GM23338 (cell line): ENCODE measurements around the gene RASGRF2. TPM values are rescaled to one million over a fixed set of nuclear protein-coding genes. Genes with fewer than 3 reads are reported as not detected.

ENCODE experiments used
- ATAC-seq: fragments of 200-7000 bp; cut with Tn5 transposase; 3 replicates; pipeline ENCODE4 v1.9.1; 2020
- DNase-seq: peaks from one replicate; pipeline ENCODE4 v3.0.0-alpha.2; 2015; ENCODE audit warnings: low spot score
- H2AFZ ChIP-seq: fragments of 200-600 bp; sonication (generic); 2 replicates; pipeline ENCODE4 v1.8.0; 2016; ENCODE audit warnings: antibody characterized with exemption, mild to moderate bottlenecking, moderate library complexity
- H3F3A ChIP-seq: fragments of 200-600 bp; sonication (generic); replicated peaks from 2 replicates; pipeline ENCODE4 v1.8.0; 2017; ENCODE audit warnings: antibody characterized with exemption, mixed run types, low read depth
- H3K27ac ChIP-seq: fragments of 200-600 bp; sonication (generic); 2 replicates; pipeline ENCODE4 v1.6.1; 2016; ENCODE audit warnings: low read depth
- H3K27me3 ChIP-seq: fragments of 200-600 bp; sonication (generic); 2 replicates; pipeline ENCODE4 v1.8.0; 2016; ENCODE audit warnings: mild to moderate bottlenecking, mixed run types, moderate library complexity; ENCODE audit not compliant: insufficient read depth
- H3K36me3 ChIP-seq: fragments of 200-600 bp; sonication (generic); 2 replicates; pipeline ENCODE4 v1.8.0; 2016; ENCODE audit warnings: mild to moderate bottlenecking; ENCODE audit not compliant: insufficient read depth
- H3K4me1 ChIP-seq: fragments of 200-600 bp; sonication (generic); 2 replicates; pipeline ENCODE4 v1.8.0; 2016; ENCODE audit warnings: mild to moderate bottlenecking, moderate library complexity; ENCODE audit not compliant: insufficient read depth
- H3K4me2 ChIP-seq: fragments of 200-600 bp; sonication (generic); 2 replicates; pipeline ENCODE4 v1.7.1; 2017; ENCODE audit warnings: mixed run types
- H3K4me3 ChIP-seq: fragments of 200-600 bp; sonication (generic); 2 replicates; pipeline ENCODE4 v1.6.1; 2016; ENCODE audit warnings: mixed run types
- H3K79me2 ChIP-seq: fragments of 200-600 bp; sonication (generic); replicated peaks from 2 replicates; pipeline ENCODE4 v1.8.0; 2017; ENCODE audit warnings: mild to moderate bottlenecking; ENCODE audit not compliant: insufficient read depth
- H3K9me2 ChIP-seq: fragments of 200-600 bp; sonication (generic); 2 replicates; pipeline ENCODE4 v1.8.0; 2017; ENCODE audit not compliant: insufficient read depth
- H4K20me1 ChIP-seq: fragments of 200-600 bp; sonication (generic); replicated peaks from 2 replicates; pipeline ENCODE4 v1.8.0; 2017; ENCODE audit warnings: mild to moderate bottlenecking; ENCODE audit not compliant: insufficient read depth
- H3K27ac Mint-ChIP-seq: 2 replicates; pipeline ENCODE4 v1.8.0; 2020; ENCODE audit warnings: inconsistent platforms, mild to moderate bottlenecking, moderate library complexity, mixed read lengths
- H3K27me3 Mint-ChIP-seq: 3 replicates; pipeline ENCODE4 v1.8.0; 2022; ENCODE audit warnings: low read depth, mild to moderate bottlenecking, moderate library complexity, mixed read lengths, inconsistent platforms; ENCODE audit not compliant: insufficient read depth, poor library complexity
- H3K36me3 Mint-ChIP-seq: 3 replicates; pipeline ENCODE4 v1.8.0; 2021; ENCODE audit warnings: low read depth, mild to moderate bottlenecking, inconsistent platforms, moderate library complexity, mixed read lengths
- H3K4me1 Mint-ChIP-seq: 3 replicates; pipeline ENCODE4 v1.8.0; 2020; ENCODE audit warnings: mild to moderate bottlenecking, inconsistent platforms, mixed read lengths
- H3K4me3 Mint-ChIP-seq: 3 replicates; pipeline ENCODE4 v1.8.0; 2021; ENCODE audit warnings: moderate library complexity, mild to moderate bottlenecking, inconsistent platforms, mixed read lengths
- H3K9me3 Mint-ChIP-seq: 3 replicates; pipeline ENCODE4 v1.8.0; 2020; ENCODE audit warnings: moderate library complexity, mild to moderate bottlenecking, inconsistent platforms, mixed read lengths
- ETS1 ChIP-seq: IDR thresholded peaks from 2 replicates; pipeline ENCODE4 v1.6.1; 2016; ENCODE audit warnings: antibody characterized with exemption
- JUNB ChIP-seq: IDR thresholded peaks from one replicate; pipeline ENCODE4 v1.6.1; 2016; ENCODE audit warnings: antibody characterized with exemption; ENCODE audit not compliant: unreplicated experiment
- POLR2AphosphoS5 ChIP-seq: IDR thresholded peaks from 2 replicates; pipeline ENCODE4 v1.6.1; 2016; ENCODE audit warnings: antibody characterized with exemption, low read depth
- REST ChIP-seq: IDR thresholded peaks from one replicate; pipeline ENCODE4 v1.6.1; 2018; ENCODE audit warnings: antibody characterized with exemption; ENCODE audit not compliant: unreplicated experiment
- ZNF331 ChIP-seq: fragments of 250-450 bp; sonication (Bioruptor Pico); IDR thresholded peaks from 2 replicates; pipeline ENCODE4 v1.5.0; 2020; ENCODE audit warnings: low read depth, mild to moderate bottlenecking, moderate library complexity
- ZNF462 ChIP-seq: fragments of 250-450 bp; sonication (Bioruptor Pico); IDR thresholded peaks from 2 replicates; pipeline ENCODE4 v1.5.0; 2020; ENCODE audit warnings: mild to moderate bottlenecking, moderate library complexity
- polyA plus RNA-seq: library from polyadenylated mRNA; unstranded; fragments of >200 nt; fragmentation: Nextera tagmentation; extraction: Ambion mirVana; gene quantifications from 2 replicates; pipeline ENCODE4 v1.2.1, GENCODE V29; 2016
- total RNA-seq: library from RNA; depleted of rRNA; stranded (reverse); fragments of >200 nt; shearing (Covaris generic); gene quantifications from 2 replicates; pipeline ENCODE4 v1.2.3, GENCODE V29; 2014

Gene RASGRF2
- total and polyA plus RNA-seq, 2 experiments from 2014 or later, result 5.0 to 19.2 TPM

- H3K9me3 Mint-ChIP-seq, result no peaks in the 10 kb centered on the region
- no peak overlapping the region for H3K4me3 Mint-ChIP-seq
- no peaks in the 10 kb centered on the region for H3K36me3 Mint-ChIP-seq
- Histone ChIP-seq H3K4me3 (no peak overlapping the region), H3K27ac (no peak overlapping the region), H3K36me3 (no peaks in the 10 kb centered on the region), H3K27me3 (no peaks in the 10 kb centered on the region), H3K79me2 (peaks cover 71% of the 10 kb centered on the region), H3K4me2 (no peak overlapping the region), H3K9me2 (peaks cover 12% of the 10 kb centered on the region), H2AFZ (no peak overlapping the region), H3F3A (no peaks in the 10 kb centered on the region), H3K4me1 (peaks cover 16% of the 10 kb centered on the region), H4K20me1 (no peaks in the 10 kb centered on the region)
- no peak for ATAC-seq
- H3K27ac Mint-ChIP-seq, result no peak overlapping the region
- DNase-seq, result no peak
- H3K27me3 Mint-ChIP-seq, result peaks cover 5% of the 10 kb centered on the region
- peaks cover 12% of the 10 kb centered on the region for H3K4me1 Mint-ChIP-seq
- TF ChIP-seq REST (no peak), ETS1 (no peak), JUNB (no peak), ZNF462 (CRISPR knock-in tag) (no peak), ZNF331 (no peak), POLR2AphosphoS5 (no peak)
Observed at GRCh38 chr5:80975065-80975464, 14.9 kb downstream of the RASGRF2 start.
